ENCODE data around the gene CCRL2. TPM values are rescaled to one million over a fixed set of nuclear protein-coding genes. Genes with fewer than 3 reads are reported as not detected.

CCRL2 gene, protein sequence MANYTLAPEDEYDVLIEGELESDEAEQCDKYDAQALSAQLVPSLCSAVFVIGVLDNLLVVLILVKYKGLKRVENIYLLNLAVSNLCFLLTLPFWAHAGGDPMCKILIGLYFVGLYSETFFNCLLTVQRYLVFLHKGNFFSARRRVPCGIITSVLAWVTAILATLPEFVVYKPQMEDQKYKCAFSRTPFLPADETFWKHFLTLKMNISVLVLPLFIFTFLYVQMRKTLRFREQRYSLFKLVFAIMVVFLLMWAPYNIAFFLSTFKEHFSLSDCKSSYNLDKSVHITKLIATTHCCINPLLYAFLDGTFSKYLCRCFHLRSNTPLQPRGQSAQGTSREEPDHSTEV
- 0.62 and 0.83 TPM in 2 replicates for total RNA-seq

GRCh38 chr3:46406788-46407611, at the start of gene CCRL2, which contains the start of gene CCR5AS:
Gene CCRL2, plus strand, starts transcription at chr3:46407259. Its CDS starts 821 bp downstream, at chr3:46408080.
Gene CCR5AS, minus strand, starts transcription at chr3:46407066.

GRCh38 chr3:46370839-46371518, 36.1 kb upstream of the CCRL2 start, which contains the start of gene CCR5:
Gene CCR5, plus strand, starts transcription at chr3:46370946. Its CDS starts 1,957 bp downstream, at chr3:46372903.

Other genes with a start within 250 kb of the CCRL2 start
- 0.34 TPM in 1 of 2 replicates, not detected in the other for gene CCR1, start 198.9 kb upstream of the CCRL2 start, total RNA-seq
- not detected in 2 replicates for gene CCR3, start 164.8 kb upstream of the CCRL2 start, total RNA-seq
- gene CCR2, start 53.1 kb upstream of the CCRL2 start, total RNA-seq = not detected in 2 replicates
- gene CCR5, start 36.3 kb upstream of the CCRL2 start, total RNA-seq = not detected in 2 replicates
- not detected in 2 replicates for gene LTF, start 57.6 kb downstream of the CCRL2 start, total RNA-seq
- gene RTP3, start 90.7 kb downstream of the CCRL2 start, total RNA-seq = not detected in 2 replicates
- 0.10 and 0.37 TPM in 2 replicates for gene LRRC2, start 159.0 kb downstream of the CCRL2 start, total RNA-seq
- gene FAM240A, start 205.3 kb downstream of the CCRL2 start, total RNA-seq = not detected in 2 replicates

Measured in cardiac ventricle fibroblast (primary cell).